Esophagus muscularis mucosa (tissue), 4 donors: Measurements from ENCODE around the gene BIK.

ENCODE experiments used
- CTCF ChIP-seq, 3 experiments: fragments of 200-600 bp in 2 of 3; fragments of 450-650 bp in 1 of 3; sonication (generic) in 2 of 3; IDR thresholded peaks; one replicate each; pipeline ENCODE4 v1.5.1; 2017 to 2019; ENCODE audit warnings: antibody characterized with exemption in 3 of 3, mild to moderate bottlenecking in 2 of 3, moderate library complexity in 1 of 3
- EP300 ChIP-seq: sonication (generic); formaldehyde crosslinking; IDR thresholded peaks from one replicate; pipeline ENCODE4 v1.6.1; 2017; ENCODE audit warnings: antibody characterized with exemption
- POLR2A ChIP-seq: fragments of 450-650 bp; IDR thresholded peaks from one replicate; pipeline ENCODE4 v1.6.1; 2017; ENCODE audit warnings: antibody characterized with exemption, moderate library complexity, mild to moderate bottlenecking, low read depth
- POLR2AphosphoS5 ChIP-seq, 2 donors: sonication (generic); formaldehyde crosslinking; IDR thresholded peaks; one replicate each; pipeline ENCODE4 v1.6.1; 2017; ENCODE audit warnings: antibody characterized with exemption in 2 of 2

DNA sequence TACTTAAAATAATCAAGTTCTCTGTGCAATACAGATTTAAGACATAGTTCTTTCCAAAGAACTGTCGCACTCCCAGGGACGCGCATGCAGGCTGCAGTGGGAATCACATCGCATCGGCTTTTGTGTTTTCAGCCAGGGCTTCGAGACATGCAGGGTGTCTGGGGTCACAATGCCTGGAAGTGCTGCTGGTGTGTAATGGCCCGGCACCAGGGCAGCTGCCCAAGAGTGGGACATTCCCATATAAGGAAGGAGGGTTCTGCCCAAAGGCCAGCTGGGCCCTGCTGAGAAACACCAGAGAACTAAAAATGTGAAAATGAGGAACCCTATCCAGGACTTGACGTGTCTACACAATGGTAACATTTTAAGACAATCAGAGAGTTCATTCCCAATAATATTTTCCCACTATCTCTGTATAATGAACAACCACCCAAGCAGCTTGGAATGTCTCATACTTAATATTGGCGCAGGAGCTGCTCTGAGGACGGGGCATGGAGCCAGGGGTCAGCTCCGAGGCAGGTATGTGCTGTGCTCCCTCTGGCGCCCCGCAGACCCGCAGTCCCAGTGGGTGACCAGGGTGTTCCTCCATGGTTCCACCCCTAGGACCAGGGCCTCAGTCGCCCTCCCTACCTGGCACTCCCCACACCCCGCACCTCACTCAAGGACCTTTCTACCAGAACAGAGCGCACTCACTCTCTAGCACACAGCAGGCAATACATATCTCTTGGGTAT lies 21.4 kb downstream of the BIK start:
- TF ChIP-seq CTCF (IDR thresholded peaks at IDR 0.05) (no peak), POLR2AphosphoS5 (IDR thresholded peaks at IDR 0.05) (no peak), POLR2A (no peak), EP300 (no peak)
